K562 (cell line): ENCODE measurements around the gene NDUFB7. TPM values are rescaled to one million over a fixed set of nuclear protein-coding genes. Genes with fewer than 3 reads are reported as not detected.
A peak's percentile ranks its signal among the peaks of the same experiment; 100 is the strongest.

Experiments used
- ATAC-seq: fragments of 200-7000 bp; cut with Tn5 transposase; 3 replicates; pipeline ENCODE4 v1.9.1; 2020; ENCODE audit warnings: moderate library complexity
- BruUV-seq: library from RNA; stranded (reverse); fragments of 400-500 nt; replicated peaks from 2 replicates; lab custom pipeline; 2021; lab: Mats Ljungman, UMichigan
- CTCF ChIA-PET: fragments of 300-600 bp; formaldehyde crosslinking; extraction: SDS; loops from one replicate; lab custom pipeline; 2021; ENCODE audit warnings: low intra/inter-chr PET ratio; lab: Yijun Ruan, JAX
- POLR2A ChIA-PET: fragments of 300-600, 350-650 bp; sonication (Branson Sonifier 250); formaldehyde crosslinking; extraction: SDS; loops from one replicate; lab custom pipeline; 2021; ENCODE audit warnings: antibody characterized with exemption, inconsistent platforms; lab: Yijun Ruan, JAX
- DNase-seq, 4 experiments: peaks; one replicate each; pipeline versions ENCODE4 v3.0.0 to v3.0.0-alpha.2; 2011 to 2018; ENCODE audit warnings: low spot score in 3 of 4, mixed read lengths in 3 of 4; ENCODE audit errors: extremely low read depth in 1 of 4
- FAIRE-seq: peaks from 2 replicates; lab custom pipeline; 2011; peaks lifted over from hg19 to GRCh38; lab: Jason Lieb, UNC
- H2AFZ ChIP-seq: 2 replicates; pipeline ENCODE4 v1.6.0; 2011; ENCODE audit warnings: low read depth, low read length, control low read depth, inconsistent platforms
- H3K27ac ChIP-seq: fragments of 200-600 bp; 3 replicates; pipeline ENCODE4 v1.8.0; 2011; ENCODE audit warnings: low read depth, mild to moderate bottlenecking, control low read depth, inconsistent platforms, low read length, moderate library complexity, mixed read lengths; ENCODE audit errors: extremely low read depth
- H3K27me3 ChIP-seq, 2 experiments: fragments of 300-600 bp in 1 of 2; 2 replicates in 1 of 2; 3 replicates in 1 of 2; pipeline versions ENCODE4 v1.6.0 to v1.8.0; 2011; ENCODE audit warnings: inconsistent platforms in 2 of 2, low read length in 2 of 2, mild to moderate bottlenecking in 1 of 2, mixed read lengths in 1 of 2, moderate library complexity in 1 of 2; ENCODE audit not compliant: control insufficient read depth in 2 of 2, insufficient read depth in 2 of 2
- H3K36me3 ChIP-seq: fragments of 300-600 bp; 3 replicates; pipeline ENCODE4 v1.8.0; 2011; ENCODE audit warnings: mild to moderate bottlenecking, low read length, inconsistent platforms; ENCODE audit not compliant: control insufficient read depth, insufficient read depth
- H3K4me1 ChIP-seq, 2 experiments: fragments of 200-600 bp in 1 of 2; replicated peaks in 1 of 2; 2 replicates in 1 of 2; 3 replicates in 1 of 2; pipeline versions ENCODE4 v1.5.1 to v1.8.0; 2011; ENCODE audit warnings: inconsistent platforms in 2 of 2, low read length in 2 of 2, mild to moderate bottlenecking in 1 of 2, mixed read lengths in 1 of 2, moderate library complexity in 1 of 2; ENCODE audit not compliant: control insufficient read depth in 2 of 2, insufficient read depth in 2 of 2
- H3K4me2 ChIP-seq: 2 replicates; pipeline ENCODE4 v1.6.1; 2011; ENCODE audit warnings: low read length, control low read depth, inconsistent platforms, mixed read lengths; ENCODE audit not compliant: insufficient read depth
- H3K4me3 ChIP-seq: fragments of 200-600 bp; sonication (generic), shearing (Covaris generic); 2 replicates; pipeline ENCODE4 v1.5.1; 2016; ENCODE audit warnings: control low read depth, inconsistent platforms
- H3K79me2 ChIP-seq: fragments of 200-600 bp; 3 replicates; pipeline ENCODE4 v1.8.0; 2011; ENCODE audit warnings: low read length, inconsistent platforms; ENCODE audit not compliant: control insufficient read depth, insufficient read depth
- H3K9ac ChIP-seq, 2 experiments: 2 replicates each; pipeline versions ENCODE4 v1.6.0 to v1.6.1; 2011; ENCODE audit warnings: low read depth in 2 of 2, low read length in 2 of 2, control low read depth in 1 of 2, inconsistent platforms in 1 of 2, mild to moderate bottlenecking in 1 of 2, mixed read lengths in 1 of 2; ENCODE audit not compliant: insufficient read depth in 1 of 2
- H3K9me1 ChIP-seq: one replicate; pipeline ENCODE4 v1.6.0; 2011; ENCODE audit warnings: inconsistent platforms, mild to moderate bottlenecking, low read length, moderate library complexity; ENCODE audit not compliant: control insufficient read depth, insufficient read depth
- H3K9me3 ChIP-seq: replicated peaks from 2 replicates; pipeline ENCODE4 v1.5.1; 2011; ENCODE audit warnings: low read depth, low read length, inconsistent platforms; ENCODE audit not compliant: control insufficient read depth, insufficient read depth
- H4K20me1 ChIP-seq: replicated peaks from 2 replicates; pipeline ENCODE4 v1.6.1; 2011; ENCODE audit warnings: low read length, inconsistent platforms, mixed read lengths; ENCODE audit not compliant: control insufficient read depth, insufficient read depth
- CCNT2 ChIP-seq: IDR thresholded peaks from 2 replicates; pipeline ENCODE4 v1.6.1; 2011; ENCODE audit warnings: borderline replicate concordance, low read depth, mild to moderate bottlenecking, moderate library complexity, mixed read lengths, low read length; ENCODE audit not compliant: insufficient read length; ENCODE audit errors: extremely low read depth
- GABPA ChIP-seq: fragments of 200-800 bp; sonication (Bioruptor generic); conservative IDR thresholded peaks from 2 replicates; pipeline ENCODE4 v1.6.1; 2016; ENCODE audit warnings: low read depth, missing genetic modification characterization, missing compliant biosample characterization
- KDM5B ChIP-seq: fragments of 200-600 bp; sonication (generic); IDR thresholded peaks from 2 replicates; pipeline ENCODE4 v1.6.1; 2012; ENCODE audit warnings: low read depth, mild to moderate bottlenecking, moderate library complexity, low read length, control low read depth, inconsistent platforms; ENCODE audit not compliant: insufficient replicate concordance
- MED1 ChIP-seq: sonication (generic); formaldehyde crosslinking; IDR thresholded peaks from 2 replicates; pipeline ENCODE4 v1.8.1; 2023; ENCODE audit warnings: missing genetic modification reagents, borderline replicate concordance
- NFRKB ChIP-seq: fragments of 450-650 bp; IDR thresholded peaks from 2 replicates; pipeline ENCODE4 v1.6.1; 2016; ENCODE audit warnings: low read depth
- PHB ChIP-seq: fragments of 250-450 bp; sonication (Bioruptor Pico); IDR thresholded peaks from 2 replicates; pipeline ENCODE4 v1.5.0; 2021
- PHTF2 ChIP-seq: fragments of 250-450 bp; sonication (Bioruptor Pico); IDR thresholded peaks from 2 replicates; pipeline ENCODE4 v1.5.0; 2021; ENCODE audit warnings: mild to moderate bottlenecking
- POLR2AphosphoS2 ChIP-seq: IDR thresholded peaks from 2 replicates; pipeline ENCODE4 v1.6.1; 2012; ENCODE audit warnings: low read length, improper control_type of control experiment
- PRPF4 ChIP-seq: fragments of 200-400 bp; formaldehyde crosslinking; IDR thresholded peaks from one replicate; pipeline ENCODE4 v1.6.1; 2017; ENCODE audit warnings: low read length, low read depth, mild to moderate bottlenecking; ENCODE audit not compliant: insufficient read depth, poor library complexity, severe bottlenecking
- RBBP5 ChIP-seq: fragments of 200-600 bp; sonication (generic); IDR thresholded peaks from 2 replicates; pipeline ENCODE4 v1.6.1; 2012; ENCODE audit warnings: borderline replicate concordance, mild to moderate bottlenecking, low read length, control low read depth, inconsistent platforms; ENCODE audit not compliant: insufficient read depth, poor library complexity, severe bottlenecking
- TEAD1 ChIP-seq, 2 experiments: fragments of 450-650 bp in 1 of 2; sonication (generic) in 1 of 2; formaldehyde crosslinking; IDR thresholded peaks; 2 replicates each; pipeline versions ENCODE4 v1.4.0 to v1.8.0; 2020 to 2022; ENCODE audit warnings: mild to moderate bottlenecking in 2 of 2, missing genetic modification reagents in 1 of 2
- TGIF2 ChIP-seq: sonication (generic); formaldehyde crosslinking; IDR thresholded peaks from 2 replicates; pipeline ENCODE4 v1.8.1; 2022; ENCODE audit warnings: mild to moderate bottlenecking, missing genetic modification reagents, moderate library complexity
- ZNF41 ChIP-seq: fragments of 250-450 bp; sonication (Bioruptor Pico); conservative IDR thresholded peaks from 2 replicates; pipeline ENCODE4 v1.4.0; 2020; ENCODE audit warnings: mild to moderate bottlenecking
- WGBS: fragments of 100-300 bp; shearing (Covaris generic); methylation state at CpG from one replicate; pipeline ENCODE4 v1.1.6; 2016; ENCODE audit warnings: low coverage, mixed read lengths; ENCODE audit not compliant: insufficient coverage; ENCODE audit errors: missing lambda C conversion rate; 5-methylcytosine and 5-hydroxymethylcytosine counted together
- in situ Hi-C: fragments of 300-500 bp; cut with MboI; formaldehyde crosslinking; loops from 4 replicates; pipeline ENCODE4 v1.15.0; 2018; ENCODE audit warnings: inconsistent platforms, mixed read lengths
- intact Hi-C: fragments of 100-400 bp; cut with micrococcal nuclease; formaldehyde crosslinking; loops from 2 replicates; pipeline ENCODE4 v1.14.2; 2022
- polyA plus RNA-seq, 8 experiments: library from polyadenylated mRNA; depleted of rRNA in 4 of 8; stranded (reverse) in 5 of 8; unstranded in 3 of 8; fragments of >200 nt; fragmentation: Nextera tagmentation in 2 of 8; fragmentation: Illumina TruSeq in 1 of 8; extraction: Ambion mirVana in 2 of 8; extraction: Trizol in 1 of 8; gene quantifications; 2 replicates each; pipeline versions ENCODE4 v1.2.1 to v1.2.3, GENCODE V29; 2011 to 2014; ENCODE audit warnings: inconsistent platforms in 1 of 8, missing spikeins in 1 of 8
- total RNA-seq, 7 experiments: library from RNA; depleted of rRNA in 6 of 7; stranded (reverse); fragments of >200 nt in 6 of 7; fragmentation: Illumina TruSeq in 2 of 7; extraction: Trizol in 2 of 7; gene quantifications; 2 replicates each; pipeline versions ENCODE4 v1.2.1 to v1.2.3, GENCODE V29; 2011 to 2021; ENCODE audit warnings: low replicate concordance in 1 of 7
- TF ChIP-seq, protein P1 (sequence below): fragments of 200-800 bp; sonication (Bioruptor generic); IDR thresholded peaks from 2 replicates; pipeline ENCODE4 v1.6.1; 2016; ENCODE audit warnings: missing genetic modification characterization, missing compliant biosample characterization

Gene NDUFB7
- total and polyA plus RNA-seq, 9 of the 15 experiments (the other 6 are each of a cell fraction or from before 2014, with no cell fraction given), result 14.9 to 842 (median 137) TPM

DNA sequence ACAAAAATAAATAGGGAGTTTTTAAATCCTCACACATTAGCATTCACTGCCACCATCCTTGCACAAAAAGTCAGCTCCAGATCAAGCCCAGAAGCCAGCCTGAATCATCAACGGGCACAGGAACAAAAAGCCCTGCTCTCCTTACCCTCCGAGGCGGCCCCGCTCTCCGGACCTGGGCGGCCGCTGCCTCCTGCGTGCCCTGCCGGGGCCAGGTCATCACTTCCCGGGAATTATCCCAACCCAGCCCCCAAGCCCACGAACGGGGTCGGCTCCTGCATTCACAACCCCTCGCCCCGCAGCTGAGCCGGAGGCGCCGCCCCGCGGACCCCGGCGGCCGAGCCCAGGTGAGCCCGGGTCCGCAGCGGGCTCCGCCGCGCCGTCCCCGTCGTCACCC lies 54.4 kb downstream of the NDUFB7 start:
- Histone ChIP-seq H3K79me2 (peaks cover 45% of the 10 kb centered on the region), H3K4me2 (peak overlapping the region; percentile 99), H3K27ac (peak overlapping the region; percentile 99), H3K9ac (peak overlapping the region; percentile 96 to 100), H3K9me1 (no peaks in the 10 kb centered on the region), H3K9me3 (no peaks in the 10 kb centered on the region), H2AFZ (no peak overlapping the region), H3K4me3 (peak overlapping the region; percentile 98), H3K4me1 (peaks cover 50 to 55% of the 10 kb centered on the region in 2 experiments), H3K27me3 (no peaks in the 10 kb centered on the region), H4K20me1 (peaks cover 26% of the 10 kb centered on the region), H3K36me3 (peaks cover 38% of the 10 kb centered on the region)
- intact Hi-C loops (loop anchor here (5.0 kb wide), 1 partner anchor 35 kb away; no protein-coding TSS in a partner anchor), in situ Hi-C loops (no loop called here)
- POLR2A ChIA-PET, result interaction anchor here (0.6 to 6.3 kb wide), 9 partner anchors 11 to 93 kb away, joined by 3 to 70 read pairs (median 7); no protein-coding TSS in a partner anchor
- FAIRE-seq (no peak), ATAC-seq (no peak), DNase-seq (no peak)
- CTCF ChIA-PET, result interaction anchor here (1.1 kb wide), 1 partner anchor 20 kb away, joined by 3 read pairs; no protein-coding TSS in a partner anchor
- 0% methylated on average over 9 of the region's 32 CpGs for WGBS
- no TSS peak for BruUV-seq
- TF ChIP-seq KDM5B (peak; percentile 13), GABPA (tag) (no peak), NFRKB (no peak), TEAD1 (CRISPR knock-in tag; IDR thresholded peaks at IDR 0.05) (0 out of 4 replicates have a peak, but pooled peaks of 1 of the 2 experiments have one; percentile 5), RBBP5 (peak; percentile 84), PHB (CRISPR knock-in tag) (peak; percentile 67; the same call in 1 of the 2 replicates), CCNT2 (peak; percentile 93), POLR2AphosphoS2 (0 out of 2 replicates have a peak, but pooled peaks have one; percentile 19), ZNF41 (no peak), PHTF2 (CRISPR knock-in tag) (peak; percentile 67; the same call in 1 of the 2 replicates), TGIF2 (CRISPR knock-in tag) (no peak), MED1 (CRISPR knock-in tag) (peak; percentile 31; the same call in 1 of the 2 replicates), PRPF4 (no peak)
- TF ChIP-seq, protein P1, sequence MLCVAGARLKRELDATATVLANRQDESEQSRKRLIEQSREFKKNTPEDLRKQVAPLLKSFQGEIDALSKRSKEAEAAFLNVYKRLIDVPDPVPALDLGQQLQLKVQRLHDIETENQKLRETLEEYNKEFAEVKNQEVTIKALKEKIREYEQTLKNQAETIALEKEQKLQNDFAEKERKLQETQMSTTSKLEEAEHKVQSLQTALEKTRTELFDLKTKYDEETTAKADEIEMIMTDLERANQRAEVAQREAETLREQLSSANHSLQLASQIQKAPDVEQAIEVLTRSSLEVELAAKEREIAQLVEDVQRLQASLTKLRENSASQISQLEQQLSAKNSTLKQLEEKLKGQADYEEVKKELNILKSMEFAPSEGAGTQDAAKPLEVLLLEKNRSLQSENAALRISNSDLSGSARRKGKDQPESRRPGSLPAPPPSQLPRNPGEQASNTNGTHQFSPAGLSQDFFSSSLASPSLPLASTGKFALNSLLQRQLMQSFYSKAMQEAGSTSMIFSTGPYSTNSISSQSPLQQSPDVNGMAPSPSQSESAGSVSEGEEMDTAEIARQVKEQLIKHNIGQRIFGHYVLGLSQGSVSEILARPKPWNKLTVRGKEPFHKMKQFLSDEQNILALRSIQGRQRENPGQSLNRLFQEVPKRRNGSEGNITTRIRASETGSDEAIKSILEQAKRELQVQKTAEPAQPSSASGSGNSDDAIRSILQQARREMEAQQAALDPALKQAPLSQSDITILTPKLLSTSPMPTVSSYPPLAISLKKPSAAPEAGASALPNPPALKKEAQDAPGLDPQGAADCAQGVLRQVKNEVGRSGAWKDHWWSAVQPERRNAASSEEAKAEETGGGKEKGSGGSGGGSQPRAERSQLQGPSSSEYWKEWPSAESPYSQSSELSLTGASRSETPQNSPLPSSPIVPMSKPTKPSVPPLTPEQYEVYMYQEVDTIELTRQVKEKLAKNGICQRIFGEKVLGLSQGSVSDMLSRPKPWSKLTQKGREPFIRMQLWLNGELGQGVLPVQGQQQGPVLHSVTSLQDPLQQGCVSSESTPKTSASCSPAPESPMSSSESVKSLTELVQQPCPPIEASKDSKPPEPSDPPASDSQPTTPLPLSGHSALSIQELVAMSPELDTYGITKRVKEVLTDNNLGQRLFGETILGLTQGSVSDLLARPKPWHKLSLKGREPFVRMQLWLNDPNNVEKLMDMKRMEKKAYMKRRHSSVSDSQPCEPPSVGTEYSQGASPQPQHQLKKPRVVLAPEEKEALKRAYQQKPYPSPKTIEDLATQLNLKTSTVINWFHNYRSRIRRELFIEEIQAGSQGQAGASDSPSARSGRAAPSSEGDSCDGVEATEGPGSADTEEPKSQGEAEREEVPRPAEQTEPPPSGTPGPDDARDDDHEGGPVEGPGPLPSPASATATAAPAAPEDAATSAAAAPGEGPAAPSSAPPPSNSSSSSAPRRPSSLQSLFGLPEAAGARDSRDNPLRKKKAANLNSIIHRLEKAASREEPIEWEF, result no peak
